Measurements from ENCODE around the gene FANCE.

FANCE gene

DNA sequence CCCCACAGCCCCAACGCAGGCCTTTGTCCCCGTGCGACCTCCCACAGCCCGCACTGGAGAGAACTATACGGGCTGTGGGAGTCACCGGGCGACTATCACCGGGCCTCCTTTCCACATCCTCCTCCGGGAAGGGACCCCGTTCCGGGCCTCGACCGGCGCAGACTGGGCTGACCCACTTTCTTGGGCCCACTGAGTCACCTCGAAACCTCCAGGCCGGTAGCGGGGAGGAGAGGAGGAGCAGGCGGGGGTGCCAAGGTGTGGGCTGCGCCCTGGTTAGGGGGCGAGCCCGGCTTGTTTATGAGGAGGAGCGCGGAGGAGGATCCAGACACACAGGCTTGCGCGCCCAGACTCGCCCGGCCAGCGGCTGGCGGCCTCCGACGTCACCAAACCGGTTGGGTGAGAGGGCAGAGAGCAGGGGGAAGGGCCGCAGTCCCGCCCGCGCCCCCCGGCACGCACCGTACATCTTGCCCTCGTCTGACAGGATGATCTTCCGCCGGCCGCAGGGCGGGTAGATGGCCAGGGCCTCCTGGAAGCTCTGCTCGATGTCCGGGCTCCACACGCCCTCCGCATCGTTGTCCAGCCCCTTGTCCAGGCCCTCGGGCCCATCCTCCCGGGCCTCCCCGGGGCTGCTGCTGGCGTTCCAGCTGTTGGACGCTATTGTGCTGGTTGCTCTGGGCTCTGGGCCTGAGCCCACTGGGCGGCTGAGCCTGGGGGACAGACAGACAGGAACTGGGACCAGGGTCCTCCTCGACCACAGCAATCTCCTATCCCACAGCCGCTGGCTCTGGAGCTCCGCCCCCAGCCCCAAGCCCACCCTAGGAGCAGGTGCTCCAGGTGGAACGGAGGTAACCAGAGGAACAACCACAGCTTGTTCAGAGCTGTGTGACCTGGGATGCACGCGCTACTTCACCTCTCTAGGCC, 34.1 kb downstream of the FANCE start:
- no peak for DNase-seq (ENCODE audit: low read depth)
- in situ Hi-C loops (cut with HindIII; ENCODE audit: low sequenced_read_pairs), result no loop called here
- H3K4me3 ChIP-seq (ENCODE audit: low read depth, low read length), result no peak overlapping the region
- TF ChIP-seq, protein P1, sequence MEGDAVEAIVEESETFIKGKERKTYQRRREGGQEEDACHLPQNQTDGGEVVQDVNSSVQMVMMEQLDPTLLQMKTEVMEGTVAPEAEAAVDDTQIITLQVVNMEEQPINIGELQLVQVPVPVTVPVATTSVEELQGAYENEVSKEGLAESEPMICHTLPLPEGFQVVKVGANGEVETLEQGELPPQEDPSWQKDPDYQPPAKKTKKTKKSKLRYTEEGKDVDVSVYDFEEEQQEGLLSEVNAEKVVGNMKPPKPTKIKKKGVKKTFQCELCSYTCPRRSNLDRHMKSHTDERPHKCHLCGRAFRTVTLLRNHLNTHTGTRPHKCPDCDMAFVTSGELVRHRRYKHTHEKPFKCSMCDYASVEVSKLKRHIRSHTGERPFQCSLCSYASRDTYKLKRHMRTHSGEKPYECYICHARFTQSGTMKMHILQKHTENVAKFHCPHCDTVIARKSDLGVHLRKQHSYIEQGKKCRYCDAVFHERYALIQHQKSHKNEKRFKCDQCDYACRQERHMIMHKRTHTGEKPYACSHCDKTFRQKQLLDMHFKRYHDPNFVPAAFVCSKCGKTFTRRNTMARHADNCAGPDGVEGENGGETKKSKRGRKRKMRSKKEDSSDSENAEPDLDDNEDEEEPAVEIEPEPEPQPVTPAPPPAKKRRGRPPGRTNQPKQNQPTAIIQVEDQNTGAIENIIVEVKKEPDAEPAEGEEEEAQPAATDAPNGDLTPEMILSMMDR (IDR thresholded peaks at IDR 0.05; ENCODE audit: low read depth, low read length, missing control alignments), result no peak

DNA sequence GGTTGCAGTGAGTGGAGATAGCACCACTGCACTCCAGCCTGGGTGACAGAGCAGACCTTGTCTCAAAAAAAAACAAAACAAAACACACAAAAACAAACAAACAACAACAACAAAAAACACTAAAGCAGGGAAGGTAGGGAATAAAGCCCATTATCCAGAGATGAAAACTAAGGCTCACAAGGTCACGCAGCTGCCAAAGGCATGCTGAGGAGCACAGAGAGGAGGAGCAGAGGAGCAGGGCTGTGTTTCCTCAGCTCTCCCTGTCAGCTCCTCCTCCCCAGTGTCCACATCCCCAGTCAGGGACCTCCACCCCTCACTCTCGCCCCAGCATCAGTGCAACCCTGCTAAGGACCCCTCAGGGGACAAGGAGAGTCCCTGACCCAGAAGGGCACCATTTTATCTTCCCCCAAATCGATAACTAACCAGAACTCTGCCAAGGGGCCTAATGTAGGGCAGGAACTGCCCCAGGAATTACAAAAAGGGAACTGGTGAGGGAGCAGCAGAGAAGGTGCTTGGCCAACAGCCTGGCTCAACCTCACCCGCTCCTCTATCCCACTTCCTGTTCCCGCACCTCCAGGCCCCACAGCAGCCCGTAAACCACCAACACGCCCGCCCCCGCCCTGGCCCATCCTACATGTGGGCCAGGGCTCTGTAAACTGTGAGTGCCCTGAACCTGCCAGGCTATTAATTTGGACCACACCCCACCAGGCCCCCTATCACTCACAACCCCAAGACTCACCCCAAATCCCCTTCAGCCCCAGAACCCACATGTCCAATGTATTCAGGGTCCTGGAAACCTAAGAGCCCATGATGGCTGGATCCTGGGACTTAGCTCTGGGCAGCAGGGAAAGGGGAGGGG, 35.7 kb downstream of the FANCE start:
- in situ Hi-C loops (cut with HindIII; ENCODE audit: low sequenced_read_pairs), result no loop called here
- DNase-seq (ENCODE audit: low read depth), result no peak
- H3K4me3 ChIP-seq (ENCODE audit: low read depth, low read length), result no peak overlapping the region
- TF ChIP-seq, protein P1 (IDR thresholded peaks at IDR 0.05; ENCODE audit: low read depth, low read length, missing control alignments), result no peak

- TF ChIP-seq, protein P1 (IDR thresholded peaks at IDR 0.05; ENCODE audit: low read depth, low read length, missing control alignments), result no peak
- in situ Hi-C loops (cut with HindIII; ENCODE audit: low sequenced_read_pairs), result no loop called here
- no peak for DNase-seq (ENCODE audit: low read depth)
- no peak overlapping the region for H3K4me3 ChIP-seq (ENCODE audit: low read depth, low read length)
These were observed 36.4 kb downstream of the FANCE start for GRCh38 chr6:35488517-35488862.

DNA sequence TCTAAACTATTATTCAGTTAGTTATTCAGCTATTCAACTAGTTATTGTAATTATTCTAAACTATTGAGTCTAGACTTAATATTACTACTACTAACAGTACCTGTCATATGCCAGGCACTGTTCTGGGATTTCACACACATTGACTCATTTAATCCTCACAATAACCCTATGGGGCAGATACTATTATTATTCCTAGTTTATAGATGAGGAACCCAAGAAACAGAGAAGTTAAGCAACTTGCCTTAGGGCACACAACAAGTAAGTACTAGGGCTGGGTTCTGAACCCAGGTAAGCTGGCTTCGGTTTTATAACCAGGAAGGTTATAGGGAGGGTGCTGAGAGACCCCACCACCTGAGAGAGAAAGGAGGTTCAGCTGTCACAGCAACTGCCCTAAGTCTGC, 36.9 kb downstream of the FANCE start:
- no peak for DNase-seq (ENCODE audit: low read depth)
- no peak overlapping the region for H3K4me3 ChIP-seq (ENCODE audit: low read depth, low read length)
- TF ChIP-seq, protein P1 (IDR thresholded peaks at IDR 0.05; ENCODE audit: low read depth, low read length, missing control alignments), result no peak
- in situ Hi-C loops (cut with HindIII; ENCODE audit: low sequenced_read_pairs), result no loop called here

DNA sequence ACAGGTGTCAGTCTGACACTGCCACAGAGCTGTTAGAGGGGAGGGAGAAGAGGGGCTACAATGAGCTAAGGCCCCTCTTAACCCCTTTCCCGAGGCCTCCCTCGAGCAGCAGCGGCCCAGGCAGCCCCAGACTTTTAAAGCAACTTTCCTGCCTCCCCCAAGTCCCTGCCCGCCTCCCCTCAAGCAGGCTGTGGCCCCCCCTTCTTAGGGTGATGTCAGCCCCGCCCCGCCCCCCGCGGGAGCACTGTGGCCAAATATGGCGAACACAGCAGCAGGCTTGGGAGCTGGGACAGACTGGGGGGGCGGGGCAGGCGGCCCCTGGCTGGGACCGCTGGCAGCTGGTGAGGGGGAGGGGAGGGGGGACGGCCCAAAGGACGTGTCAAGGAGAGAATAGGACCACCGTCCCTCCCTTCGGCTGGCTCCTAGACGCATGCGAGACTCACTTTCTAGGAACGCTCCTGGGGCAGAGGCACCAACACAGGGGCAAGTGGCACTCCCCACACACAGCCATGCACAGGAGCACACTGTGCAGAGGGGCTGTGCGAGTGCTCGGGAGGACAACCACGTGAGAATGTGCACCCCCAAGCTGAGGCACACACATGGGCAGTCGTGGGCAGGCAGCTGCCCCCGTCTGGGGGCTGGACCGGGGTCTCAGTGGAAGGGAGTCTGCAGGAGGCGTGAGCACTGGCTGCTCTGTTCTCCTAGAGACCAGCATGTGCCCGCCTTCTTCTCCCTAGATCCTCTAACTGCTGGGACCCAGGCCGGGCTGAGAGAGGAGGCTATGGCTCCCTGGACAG, 38.1 kb downstream of the FANCE start:
- DNase-seq (ENCODE audit: low read depth), result no peak
- TF ChIP-seq, protein P1 (IDR thresholded peaks at IDR 0.05; ENCODE audit: low read depth, low read length, missing control alignments), result no peak
- peak overlapping the region; percentile 1 for H3K4me3 ChIP-seq (ENCODE audit: low read depth, low read length)
- in situ Hi-C loops (cut with HindIII; ENCODE audit: low sequenced_read_pairs), result no loop called here
